GM18909 (cell line): ENCODE data around the gene KRTAP17-1.

Experiments
- ATAC-seq: cut with Tn5 transposase; IDR thresholded peaks from one replicate; pipeline ENCODE4 v1.9.1; 2021; ENCODE audit warnings: mild to moderate bottlenecking; ENCODE audit not compliant: unreplicated experiment, poor library complexity

KRTAP17-1 gene

GRCh38 chr17:41333836-41334235, 18.3 kb upstream of the KRTAP17-1 start:
- no peak for ATAC-seq

GRCh38 chr17:41333098-41333497, 17.6 kb upstream of the KRTAP17-1 start:
- no peak for ATAC-seq

- ATAC-seq: no peak
These were observed 16.7 kb upstream of the KRTAP17-1 start for GRCh38 chr17:41332239-41332638.

GRCh38 chr17:41331606-41332005, 16.1 kb upstream of the KRTAP17-1 start:
- no peak for ATAC-seq

- no peak for ATAC-seq
These were observed 13.9 kb upstream of the KRTAP17-1 start for GRCh38 chr17:41329279-41329948.

- no peak for ATAC-seq
These were observed 12.7 kb upstream of the KRTAP17-1 start for GRCh38 chr17:41328207-41328606.

- ATAC-seq: no peak
These were observed 12.1 kb upstream of the KRTAP17-1 start for GRCh38 chr17:41327411-41328120.

- ATAC-seq: no peak
These were observed 10.9 kb upstream of the KRTAP17-1 start for GRCh38 chr17:41326173-41327145.

- ATAC-seq: no peak
These were observed 10.1 kb upstream of the KRTAP17-1 start for GRCh38 chr17:41325611-41326010.

- no peak for ATAC-seq
These were observed 9.6 kb upstream of the KRTAP17-1 start for GRCh38 chr17:41325126-41325525.

- no peak for ATAC-seq
These were observed 8.9 kb upstream of the KRTAP17-1 start for GRCh38 chr17:41324180-41325075.

- ATAC-seq: no peak
These were observed 7.7 kb upstream of the KRTAP17-1 start for GRCh38 chr17:41322903-41323895.

- ATAC-seq: no peak
These were observed 6.8 kb upstream of the KRTAP17-1 start for GRCh38 chr17:41322094-41322902.

- ATAC-seq: no peak
These were observed 2.7 kb upstream of the KRTAP17-1 start for GRCh38 chr17:41318231-41318630.

GRCh38 chr17:41315814-41316445, 420 bp upstream of the KRTAP17-1 start:
- no peak for ATAC-seq

- ATAC-seq: no peak
These were observed 4.4 kb downstream of the KRTAP17-1 start for GRCh38 chr17:41311111-41311510.

- no peak for ATAC-seq
These were observed 6.6 kb downstream of the KRTAP17-1 start, which contains the start of gene KRTAP16-1 for GRCh38 chr17:41308918-41309359. TSS of gene KRTAP16-1 (minus strand) at chr17:41309309. CDS start at chr17:41309253, 56 bp downstream.
